ENCODE data around the gene LOXL4.
"Not testable (repeated sequence)": the region's sequence is repeated elsewhere in the genome, so short reads cannot be mapped to it uniquely, and the experiment has no call there.

LOXL4 gene

DNA sequence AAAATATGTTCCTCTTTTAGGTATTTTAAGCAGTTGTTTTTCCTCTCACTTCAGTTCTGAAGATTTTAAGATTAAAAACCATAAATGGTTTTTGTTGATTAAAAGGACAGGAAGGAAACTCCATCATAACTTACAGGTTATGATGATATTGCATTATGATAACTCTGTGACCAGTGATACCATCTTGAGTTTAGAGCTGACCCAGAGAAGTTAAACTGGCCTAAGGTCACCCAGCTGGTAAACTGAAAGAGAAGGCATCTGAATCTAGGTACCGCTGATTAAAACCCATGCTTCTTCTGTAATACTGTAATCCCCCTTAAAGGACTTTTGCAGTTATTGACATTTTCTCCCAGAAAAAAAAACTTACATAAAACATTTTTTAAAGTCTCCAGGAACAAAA is 29.6 kb downstream of the LOXL4 start:
- DNase-seq: no peak

DNA sequence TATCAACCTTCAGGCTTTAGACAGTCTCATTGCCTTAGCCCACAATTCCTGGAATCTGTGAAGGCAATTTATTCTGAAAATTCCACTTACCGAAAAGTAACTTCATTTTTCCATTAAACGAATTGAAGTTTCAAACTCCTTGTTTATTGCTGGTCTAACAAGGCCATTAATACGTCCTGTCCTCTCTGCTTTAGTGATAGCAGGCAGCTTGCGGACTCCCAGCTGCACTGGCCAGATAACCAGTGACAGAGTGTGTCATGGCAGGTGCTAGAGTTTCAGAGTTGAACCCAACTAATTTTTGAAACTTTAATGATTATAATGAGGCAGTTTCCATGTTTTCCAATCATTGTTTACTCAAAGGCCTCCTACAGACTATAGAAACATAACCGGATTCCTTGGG is 31.1 kb downstream of the LOXL4 start:
- no peak for DNase-seq

- DNase-seq: no peak
Observed at GRCh38 chr10:98235846-98236245, 32.1 kb downstream of the LOXL4 start.

DNA sequence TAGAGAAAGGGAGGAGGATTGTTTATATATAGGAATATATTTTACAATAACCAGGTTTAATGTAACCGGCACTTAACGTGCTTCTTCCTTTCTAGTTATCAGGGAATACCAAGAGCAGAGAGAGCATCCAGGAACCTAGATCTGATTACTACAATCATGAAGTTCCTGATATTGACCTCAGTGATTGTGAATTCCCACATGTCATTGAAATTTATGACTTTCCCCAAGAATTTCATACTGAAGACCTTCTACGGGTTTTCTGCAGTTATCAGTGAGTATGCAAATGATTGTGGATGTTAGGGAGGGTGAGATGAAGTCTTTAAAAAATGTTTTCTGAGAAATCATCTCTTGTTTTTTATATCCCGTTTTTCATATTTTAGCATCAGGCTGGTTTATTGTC is 36.6 kb downstream of the LOXL4 start:
- no peak for DNase-seq

- DNase-seq: not testable (repeated sequence)
Observed at GRCh38 chr10:98228266-98228665, 39.7 kb downstream of the LOXL4 start.

GRCh38 chr10:98227713-98228112 is 40.3 kb downstream of the LOXL4 start:
- not testable (repeated sequence) for DNase-seq

- no peak for DNase-seq
Observed at GRCh38 chr10:98226508-98227144, 41.4 kb downstream of the LOXL4 start.

GRCh38 chr10:98224996-98225395 is 43.0 kb downstream of the LOXL4 start:
- no peak for DNase-seq

DNA sequence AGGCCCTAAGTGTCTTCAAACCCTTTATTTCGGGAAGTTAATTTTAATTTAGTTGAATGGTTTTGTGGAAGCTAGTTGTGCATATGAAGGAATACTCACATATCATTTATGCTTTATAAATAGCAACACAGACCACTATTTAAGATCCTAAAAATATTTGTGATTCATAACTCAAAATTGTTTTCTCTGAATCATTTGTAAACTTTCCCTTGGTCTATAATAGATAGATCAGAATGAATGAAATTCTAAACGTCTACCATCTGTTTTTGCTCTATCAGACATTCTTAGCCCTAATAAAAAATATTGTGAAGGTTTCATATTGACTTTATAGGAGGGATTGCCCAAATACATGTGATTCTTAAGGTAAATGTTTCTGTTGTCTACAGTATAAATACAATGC is 43.5 kb downstream of the LOXL4 start:
- no peak for DNase-seq

GRCh38 chr10:98223874-98224273 is 44.1 kb downstream of the LOXL4 start:
- DNase-seq: no peak

GRCh38 chr10:98217801-98218200 is 50.2 kb downstream of the LOXL4 start:
- no peak for DNase-seq

DNA sequence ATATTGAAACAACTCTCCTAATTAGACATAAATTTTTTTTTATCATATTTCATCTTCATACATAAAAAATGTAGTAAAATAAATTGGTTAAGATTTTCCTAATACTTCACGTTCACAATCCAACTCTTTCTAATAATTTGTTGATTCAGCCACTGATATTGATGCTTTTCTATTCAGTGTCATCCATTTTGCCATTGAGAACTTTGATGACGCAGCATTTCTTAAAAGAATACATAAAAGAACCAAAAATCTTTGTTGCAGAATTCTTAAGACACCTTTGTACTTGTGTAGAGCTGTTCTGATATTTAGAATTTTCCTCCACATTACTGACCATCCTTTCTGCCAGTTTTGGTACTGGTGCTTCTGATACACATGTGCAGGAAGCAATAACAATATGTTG is 52.6 kb downstream of the LOXL4 start:
- DNase-seq: no peak

GRCh38 chr10:98213740-98214139 is 54.3 kb downstream of the LOXL4 start:
- no peak for DNase-seq

DNA sequence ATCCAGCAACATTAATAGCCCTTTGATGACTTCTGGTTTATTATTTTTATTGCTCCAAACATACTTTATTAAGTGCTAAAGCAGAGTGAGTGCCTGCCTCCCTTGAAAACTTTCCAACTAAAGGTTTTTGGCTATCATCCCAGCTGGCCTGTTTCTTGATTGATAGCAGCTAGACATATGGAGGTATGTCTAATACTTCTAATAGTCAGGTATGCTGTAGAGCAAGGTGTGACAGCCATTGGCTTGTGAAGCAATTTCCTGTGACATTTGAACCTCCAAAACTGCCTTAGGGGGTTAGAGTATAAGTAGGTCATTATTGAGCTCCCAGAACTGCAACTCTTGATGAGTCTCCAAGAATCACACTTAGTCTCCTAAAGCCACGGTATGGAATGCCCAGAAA is 55.8 kb downstream of the LOXL4 start:
- no peak for DNase-seq

DNA sequence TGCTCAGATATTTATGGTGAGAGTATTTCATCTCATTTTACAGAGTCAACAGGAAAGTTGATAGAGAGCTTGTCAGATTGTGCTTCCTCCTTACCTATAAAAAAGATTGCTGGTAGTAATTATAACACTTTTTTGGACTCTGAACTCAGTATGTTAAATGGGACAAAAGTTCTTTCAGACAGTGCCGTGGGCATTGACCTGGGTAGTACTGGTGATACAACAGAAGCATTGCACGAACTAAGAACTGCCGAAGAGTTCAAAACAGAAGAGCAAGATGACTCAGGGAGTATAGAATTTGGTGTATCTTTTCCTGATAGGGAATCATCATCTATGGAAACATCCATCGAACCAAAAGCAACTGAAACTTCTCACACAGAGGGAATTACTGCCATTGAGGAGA is 58.6 kb downstream of the LOXL4 start:
- no peak for DNase-seq

DNA sequence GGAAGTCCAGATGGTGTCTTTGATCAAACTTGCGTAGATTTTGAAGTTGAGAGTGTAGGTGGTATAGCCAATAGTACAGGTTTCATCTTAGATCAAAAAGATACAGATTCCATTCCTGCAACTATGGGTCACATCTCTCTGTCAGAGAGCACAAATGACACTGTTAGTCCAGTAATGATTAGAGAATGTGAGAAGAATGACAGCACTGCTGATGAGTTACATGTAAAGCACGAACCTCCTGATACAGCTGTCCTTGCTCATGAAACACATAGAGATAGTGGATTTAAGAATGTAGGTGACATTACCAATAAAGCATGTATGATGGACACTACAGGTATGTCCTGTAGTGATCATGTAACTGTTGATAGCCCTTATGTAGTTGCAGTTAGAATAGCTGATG is 59.1 kb downstream of the LOXL4 start:
- no peak for DNase-seq

DNA sequence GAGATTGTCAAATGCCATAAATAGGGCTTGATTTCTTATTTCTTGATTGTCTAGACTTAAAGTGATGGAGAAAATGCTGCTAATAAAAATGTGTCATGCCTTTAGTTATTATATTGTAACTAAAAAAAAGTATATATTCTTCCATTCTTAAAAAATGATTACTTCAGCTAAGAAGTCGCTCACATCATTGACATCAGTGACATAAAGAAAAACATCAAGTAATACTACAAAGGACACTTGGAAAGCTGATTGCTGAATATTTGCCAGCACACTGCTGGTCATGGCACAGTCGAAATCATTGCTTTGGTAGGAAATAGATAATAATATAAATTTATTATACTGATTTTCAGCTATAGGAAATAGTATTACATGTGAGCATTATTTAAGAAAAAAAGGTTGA is 62.6 kb downstream of the LOXL4 start:
- DNase-seq: no peak

DNA sequence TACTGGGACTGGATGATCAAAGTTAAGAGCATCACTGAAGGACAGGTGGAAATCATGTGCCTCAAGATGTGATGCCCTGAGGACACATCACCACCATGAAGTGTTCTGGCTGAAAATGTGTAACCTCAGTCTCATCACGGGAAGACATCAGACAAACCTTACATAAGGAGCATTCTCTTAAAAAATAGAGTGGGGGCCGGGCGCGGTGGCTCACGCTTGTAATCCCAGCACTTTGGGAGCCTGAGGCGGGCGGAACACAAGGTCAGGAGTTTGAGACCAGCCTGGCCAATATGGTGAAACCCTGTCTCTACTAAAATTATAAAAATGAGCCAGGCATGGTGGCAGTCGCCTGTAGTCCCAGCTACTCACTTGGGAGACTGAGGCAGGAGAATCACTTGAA is 65.6 kb downstream of the LOXL4 start:
- DNase-seq: no peak

DNA sequence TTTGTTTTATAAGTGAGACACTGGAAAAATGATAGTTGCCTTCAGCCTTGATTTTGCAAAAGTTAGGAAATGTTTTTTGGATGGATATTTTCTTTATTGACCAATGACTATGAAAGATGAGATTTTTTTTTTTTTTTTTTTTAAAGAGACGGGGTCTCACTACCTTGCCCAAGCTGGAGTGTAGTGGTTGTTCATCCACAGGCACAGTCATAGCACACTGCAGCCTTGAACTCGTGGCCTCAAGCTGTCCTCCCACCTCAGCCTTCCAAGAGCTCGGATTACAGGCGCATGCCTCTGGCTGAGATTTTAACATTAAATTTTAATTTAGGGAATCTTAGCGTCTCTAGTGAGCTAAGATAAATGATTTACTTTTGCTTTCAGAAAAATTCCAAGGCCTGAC is 66.2 kb downstream of the LOXL4 start:
- no peak for DNase-seq

All from CD4-positive, alpha-beta T cell treated with Interleukin-17A for 1 hour (primary cell).